GM23248 (cell line): ENCODE results near the gene DLG2.

Source experiments
- EZH2 ChIP-seq: fragments of 200-600 bp; sonication (generic); IDR thresholded peaks from 2 replicates; pipeline ENCODE4 v1.6.1; 2018; ENCODE audit warnings: antibody characterized with exemption, mild to moderate bottlenecking; ENCODE audit not compliant: insufficient read depth, poor library complexity, severe bottlenecking
- EZH2phosphoT487 ChIP-seq: fragments of 200-600 bp; sonication (generic); IDR thresholded peaks from 2 replicates; pipeline ENCODE4 v1.6.1; 2018; ENCODE audit warnings: antibody characterized with exemption, moderate library complexity, mild to moderate bottlenecking, low read depth; ENCODE audit not compliant: insufficient read depth

GRCh38 chr11:84671325-84671999 is 955.7 kb downstream of the DLG2 start:
- TF ChIP-seq EZH2phosphoT487 (no peak), EZH2 (no peak)
